Karpas-422 (cell line): ENCODE measurements around the gene ADCY5. TPM values are rescaled to one million over a fixed set of nuclear protein-coding genes. Genes with fewer than 3 reads are reported as not detected.

Experiments used
- DNase-seq: peaks from one replicate; pipeline ENCODE4 v3.0.0-alpha.2; 2015
- H2AFZ ChIP-seq: fragments of 200-600 bp; sonication (generic); 2 replicates; pipeline ENCODE4 v1.6.1; 2014; ENCODE audit warnings: antibody characterized with exemption, low read length, mixed read lengths
- H3K27ac ChIP-seq: fragments of 200-600 bp; sonication (generic); 2 replicates; pipeline ENCODE4 v1.5.1; 2014; ENCODE audit warnings: mild to moderate bottlenecking, low read length, moderate library complexity
- H3K27me3 ChIP-seq: fragments of 200-600 bp; sonication (generic); 2 replicates; pipeline ENCODE4 v1.6.1; 2014; ENCODE audit warnings: low read length, mixed read lengths
- H3K36me3 ChIP-seq: fragments of 200-600 bp; sonication (generic); 2 replicates; pipeline ENCODE4 v1.6.1; 2014; ENCODE audit warnings: low read length, mixed read lengths; ENCODE audit not compliant: insufficient read depth
- H3K4me1 ChIP-seq: fragments of 200-600 bp; sonication (generic); 2 replicates; pipeline ENCODE4 v1.6.1; 2014; ENCODE audit warnings: mild to moderate bottlenecking, low read length, mixed read lengths
- H3K4me2 ChIP-seq: fragments of 200-600 bp; sonication (generic); 2 replicates; pipeline ENCODE4 v1.6.1; 2014; ENCODE audit warnings: low read length, low read depth, mild to moderate bottlenecking; ENCODE audit not compliant: poor library complexity, severe bottlenecking
- H3K4me3 ChIP-seq: fragments of 200-600 bp; sonication (generic); 2 replicates; pipeline ENCODE4 v1.5.1; 2014; ENCODE audit warnings: mild to moderate bottlenecking, antibody characterized with exemption, low read length, mixed read lengths
- H3K79me2 ChIP-seq: fragments of 200-600 bp; sonication (generic); 2 replicates; pipeline ENCODE4 v1.6.1; 2014; ENCODE audit warnings: mild to moderate bottlenecking, low read length, mixed read lengths
- H3K9ac ChIP-seq: fragments of 200-600 bp; sonication (generic); 2 replicates; pipeline ENCODE4 v1.6.0; 2014; ENCODE audit warnings: low read length
- H3K9me2 ChIP-seq: fragments of 200-600 bp; sonication (generic), shearing (Covaris generic); replicated peaks from 2 replicates; pipeline ENCODE4 v1.6.0; 2014; ENCODE audit warnings: mild to moderate bottlenecking, low read length, moderate library complexity; ENCODE audit not compliant: insufficient read depth
- H3K9me3 ChIP-seq: fragments of 300-700, 200-600 bp; sonication (generic); 2 replicates; pipeline ENCODE4 v1.6.1; 2014; ENCODE audit warnings: low read length, mixed read lengths
- H4K20me1 ChIP-seq: fragments of 200-600 bp; sonication (generic); 2 replicates; pipeline ENCODE4 v1.6.1; 2014; ENCODE audit warnings: mild to moderate bottlenecking, antibody characterized with exemption, low read length, low read depth; ENCODE audit not compliant: insufficient read depth
- total RNA-seq: library from RNA; depleted of rRNA; stranded (reverse); fragments of >200 nt; shearing (Covaris generic); gene quantifications from 2 replicates; pipeline ENCODE4 v1.2.3, GENCODE V29; 2014; ENCODE audit warnings: low replicate concordance

Gene ADCY5
- total RNA-seq, 1 experiment from 2014 or later = not detected

DNA sequence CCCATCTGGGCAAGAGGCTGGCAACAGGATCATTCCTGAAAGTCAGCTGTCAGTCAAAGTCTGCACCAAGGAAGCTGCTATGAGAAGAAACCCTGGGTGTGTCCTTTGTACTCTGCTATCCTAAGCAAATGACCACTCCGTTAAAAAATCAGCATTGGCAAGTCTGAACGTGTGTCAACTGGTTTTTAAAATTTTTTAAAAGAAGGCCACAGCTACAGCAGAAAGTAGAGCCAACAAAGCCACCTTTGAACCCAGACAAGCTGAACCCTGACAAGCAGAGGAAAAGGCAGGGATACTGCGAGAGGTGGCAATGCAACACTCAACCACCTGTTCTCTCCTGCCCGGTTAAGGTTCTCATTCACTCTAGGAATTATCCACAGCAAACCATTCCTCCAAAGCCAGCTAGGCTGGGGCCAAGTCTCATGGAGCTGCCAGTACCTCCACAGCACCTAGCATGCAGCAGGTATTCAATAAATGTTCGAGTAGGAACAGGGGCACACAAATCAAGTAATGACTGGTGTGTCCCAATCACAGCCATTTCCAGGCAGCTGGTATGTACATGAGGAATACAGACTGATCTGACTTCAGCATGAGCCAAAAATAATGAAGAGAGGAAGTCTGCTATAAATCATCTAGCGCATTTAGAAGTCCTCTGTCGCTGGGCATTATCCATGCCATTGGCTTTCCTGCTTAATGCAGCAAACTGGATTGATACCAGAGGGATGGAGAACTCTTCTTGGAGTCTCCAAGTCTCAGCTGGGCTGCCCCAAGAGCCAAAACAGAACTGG lies 76.0 kb downstream of the ADCY5 start:
- H3K27ac ChIP-seq = no peak overlapping the region
- DNase-seq = no peak
- no peaks in the 10 kb centered on the region for H3K4me1 ChIP-seq
- H4K20me1 ChIP-seq = no peaks in the 10 kb centered on the region
- H3K9me3 ChIP-seq = no peaks in the 10 kb centered on the region
- no peak overlapping the region for H3K9ac ChIP-seq
- H3K79me2 ChIP-seq = no peaks in the 10 kb centered on the region
- H3K4me2 ChIP-seq = no peak overlapping the region
- no peak overlapping the region for H2AFZ ChIP-seq
- no peaks in the 10 kb centered on the region for H3K9me2 ChIP-seq
- no peak overlapping the region for H3K4me3 ChIP-seq
- no peaks in the 10 kb centered on the region for H3K27me3 ChIP-seq
- no peaks in the 10 kb centered on the region for H3K36me3 ChIP-seq

DNA sequence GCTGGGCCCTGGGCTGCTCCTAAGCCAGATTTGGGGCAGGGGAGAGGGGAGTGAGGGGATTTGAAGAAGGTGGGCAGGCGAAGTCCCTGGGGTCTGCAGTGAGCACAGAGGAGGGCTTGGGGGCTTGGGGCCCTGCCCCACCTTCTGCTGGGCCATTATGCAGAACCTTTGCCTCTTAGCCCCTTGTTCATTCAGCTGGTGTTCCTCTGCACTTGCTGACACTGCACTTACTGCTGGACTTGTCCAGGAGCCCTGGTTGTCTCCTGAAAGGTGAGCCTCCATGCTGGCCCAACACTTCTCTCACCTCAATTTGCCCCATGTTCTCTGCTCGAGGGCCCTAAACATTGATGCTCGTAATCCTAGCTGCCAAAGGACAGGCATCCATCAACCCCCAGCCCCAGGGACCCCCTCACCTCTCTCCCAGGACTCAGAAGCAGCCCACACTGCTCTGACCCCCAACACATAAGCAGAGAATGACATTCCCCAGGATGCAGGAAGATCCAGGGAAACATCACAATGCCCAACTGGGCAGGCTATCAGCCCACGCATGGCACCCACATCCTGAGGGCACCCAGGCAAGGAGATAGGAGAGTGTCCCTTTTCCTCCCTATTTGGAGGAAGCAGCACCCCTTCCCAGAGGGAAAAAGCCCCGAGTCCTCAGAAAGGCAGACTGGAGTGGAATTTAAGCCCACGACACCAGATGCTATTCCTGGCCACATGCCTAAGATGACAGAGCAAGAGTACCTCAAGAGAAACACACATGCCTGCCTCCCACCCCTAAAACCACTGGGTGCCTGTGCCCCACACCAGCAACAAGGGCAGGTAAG lies 76.8 kb downstream of the ADCY5 start:
- Histone ChIP-seq H3K9me2 (no peaks in the 10 kb centered on the region), H3K4me3 (no peak overlapping the region), H3K27me3 (no peaks in the 10 kb centered on the region), H3K27ac (no peak overlapping the region), H3K79me2 (no peaks in the 10 kb centered on the region), H2AFZ (no peak overlapping the region), H3K9me3 (no peaks in the 10 kb centered on the region), H3K36me3 (no peaks in the 10 kb centered on the region), H3K4me1 (no peaks in the 10 kb centered on the region), H3K4me2 (no peak overlapping the region), H3K9ac (no peak overlapping the region), H4K20me1 (no peaks in the 10 kb centered on the region)
- DNase-seq = no peak

DNA sequence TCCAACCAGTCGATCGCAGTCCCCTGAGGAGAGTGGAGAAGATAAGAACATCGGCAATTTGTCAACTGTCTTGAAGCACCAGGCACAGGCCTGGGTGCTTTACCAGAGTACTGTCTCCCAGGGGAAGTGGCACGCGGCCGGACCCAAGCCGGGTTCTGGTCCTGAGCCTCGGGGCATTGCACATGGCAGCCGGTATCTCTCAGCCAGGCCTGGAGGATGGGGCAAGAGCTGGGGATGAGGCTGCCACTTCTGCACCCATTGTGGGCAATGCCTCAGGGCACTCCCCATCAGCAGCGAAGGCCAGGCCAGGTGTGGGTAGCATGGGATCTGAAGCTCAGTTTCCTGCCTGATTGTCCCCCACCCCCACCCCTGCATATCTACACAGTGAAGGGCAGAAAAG lies 77.5 kb downstream of the ADCY5 start:
- Histone ChIP-seq H4K20me1 (no peaks in the 10 kb centered on the region), H2AFZ (no peak overlapping the region), H3K4me2 (no peak overlapping the region), H3K79me2 (no peaks in the 10 kb centered on the region), H3K9ac (no peak overlapping the region), H3K9me2 (no peaks in the 10 kb centered on the region), H3K27ac (no peak overlapping the region), H3K36me3 (no peaks in the 10 kb centered on the region), H3K27me3 (no peaks in the 10 kb centered on the region), H3K4me3 (no peak overlapping the region), H3K4me1 (no peaks in the 10 kb centered on the region), H3K9me3 (no peaks in the 10 kb centered on the region)
- no peak for DNase-seq

DNA sequence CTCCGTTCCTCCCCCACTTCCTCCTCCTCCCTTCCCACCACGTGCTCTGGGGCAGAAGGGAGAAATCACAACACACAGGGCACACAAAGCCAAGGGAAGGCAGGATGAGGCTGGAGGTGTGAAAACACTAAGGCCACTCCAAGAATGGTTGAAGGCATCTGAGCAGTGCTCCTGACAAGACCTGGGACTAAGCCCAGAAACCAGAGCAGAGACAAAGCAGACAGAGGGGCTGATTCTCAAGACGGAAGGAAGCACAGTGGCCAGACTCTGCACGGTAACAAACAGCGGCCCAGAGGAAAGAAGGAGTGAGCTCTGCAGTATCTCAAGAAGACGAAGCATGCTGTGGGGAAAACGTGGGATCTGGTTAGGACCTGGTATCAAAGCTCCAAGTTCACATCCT lies 78.1 kb downstream of the ADCY5 start:
- no peaks in the 10 kb centered on the region for H3K4me1 ChIP-seq
- H2AFZ ChIP-seq = no peak overlapping the region
- no peaks in the 10 kb centered on the region for H4K20me1 ChIP-seq
- no peak for DNase-seq
- no peaks in the 10 kb centered on the region for H3K9me2 ChIP-seq
- H3K4me2 ChIP-seq = no peak overlapping the region
- no peak overlapping the region for H3K4me3 ChIP-seq
- H3K9ac ChIP-seq = no peak overlapping the region
- no peaks in the 10 kb centered on the region for H3K36me3 ChIP-seq
- no peaks in the 10 kb centered on the region for H3K79me2 ChIP-seq
- H3K9me3 ChIP-seq = no peaks in the 10 kb centered on the region
- H3K27ac ChIP-seq = no peak overlapping the region
- no peaks in the 10 kb centered on the region for H3K27me3 ChIP-seq

DNA sequence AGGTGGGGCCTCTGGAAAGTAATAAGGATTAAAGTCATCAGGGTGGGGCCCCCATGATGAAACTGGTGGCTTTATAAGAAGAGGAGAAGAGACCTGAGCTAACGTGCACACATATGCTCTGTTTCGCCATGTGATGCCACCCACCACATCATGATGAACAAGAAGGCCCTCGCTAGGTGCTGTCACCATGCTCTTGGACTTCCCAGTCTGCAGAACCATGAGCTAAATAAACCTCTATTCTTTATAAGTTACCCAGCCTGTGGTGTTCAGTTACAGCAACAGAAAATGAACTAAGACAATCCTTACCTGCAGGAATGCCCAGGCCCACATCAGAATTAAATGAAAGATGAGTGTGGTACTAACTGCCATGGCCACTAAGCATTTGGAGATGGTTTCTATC lies 79.8 kb downstream of the ADCY5 start:
- no peaks in the 10 kb centered on the region for H3K9me3 ChIP-seq
- no peak overlapping the region for H3K4me3 ChIP-seq
- H3K79me2 ChIP-seq = no peaks in the 10 kb centered on the region
- H3K36me3 ChIP-seq = no peaks in the 10 kb centered on the region
- no peak overlapping the region for H3K9ac ChIP-seq
- no peak for DNase-seq
- H3K9me2 ChIP-seq = no peaks in the 10 kb centered on the region
- no peak overlapping the region for H3K4me2 ChIP-seq
- no peaks in the 10 kb centered on the region for H3K27me3 ChIP-seq
- H3K27ac ChIP-seq = no peak overlapping the region
- no peaks in the 10 kb centered on the region for H3K4me1 ChIP-seq
- no peak overlapping the region for H2AFZ ChIP-seq
- H4K20me1 ChIP-seq = no peaks in the 10 kb centered on the region

DNA sequence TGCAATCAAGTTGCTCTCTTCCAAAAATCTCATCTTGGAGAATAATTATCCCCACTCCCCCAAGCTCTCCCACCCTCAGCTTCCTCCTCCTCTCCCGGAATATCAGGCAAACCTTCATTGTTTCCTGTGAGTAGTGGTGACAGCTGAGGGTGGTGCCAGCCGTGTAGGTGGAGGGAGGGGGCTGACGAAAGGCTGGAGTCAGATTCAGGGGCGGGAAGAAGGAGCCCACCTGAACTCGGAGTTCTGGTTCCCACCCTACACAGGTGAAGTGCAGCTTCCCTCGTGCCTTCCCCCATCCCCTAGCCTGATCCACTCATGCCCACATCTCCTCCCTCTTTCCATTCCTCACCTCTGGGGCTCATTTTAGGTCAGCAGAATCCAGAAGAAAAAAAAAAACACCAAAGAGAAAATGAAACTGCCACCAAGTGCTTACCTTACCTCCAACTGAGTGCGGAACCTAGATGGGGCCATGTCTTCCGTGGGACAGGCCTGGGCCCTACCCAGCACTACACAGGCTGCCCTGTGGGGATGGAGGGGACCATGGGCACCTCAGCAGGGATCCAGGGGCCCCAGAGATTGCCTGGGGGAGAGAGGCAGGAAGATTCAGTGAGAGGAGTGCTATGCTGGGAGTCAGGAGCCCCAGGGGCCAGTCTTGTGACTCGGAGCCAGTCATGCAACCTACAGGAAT lies 81.3 kb downstream of the ADCY5 start:
- Histone ChIP-seq H3K9me2 (no peaks in the 10 kb centered on the region), H4K20me1 (no peaks in the 10 kb centered on the region), H3K4me3 (no peak overlapping the region), H3K27ac (no peak overlapping the region), H3K4me2 (no peak overlapping the region), H3K36me3 (no peaks in the 10 kb centered on the region), H2AFZ (no peak overlapping the region), H3K9ac (no peak overlapping the region), H3K27me3 (no peaks in the 10 kb centered on the region), H3K4me1 (no peaks in the 10 kb centered on the region), H3K9me3 (no peaks in the 10 kb centered on the region), H3K79me2 (no peaks in the 10 kb centered on the region)
- DNase-seq = no peak

DNA sequence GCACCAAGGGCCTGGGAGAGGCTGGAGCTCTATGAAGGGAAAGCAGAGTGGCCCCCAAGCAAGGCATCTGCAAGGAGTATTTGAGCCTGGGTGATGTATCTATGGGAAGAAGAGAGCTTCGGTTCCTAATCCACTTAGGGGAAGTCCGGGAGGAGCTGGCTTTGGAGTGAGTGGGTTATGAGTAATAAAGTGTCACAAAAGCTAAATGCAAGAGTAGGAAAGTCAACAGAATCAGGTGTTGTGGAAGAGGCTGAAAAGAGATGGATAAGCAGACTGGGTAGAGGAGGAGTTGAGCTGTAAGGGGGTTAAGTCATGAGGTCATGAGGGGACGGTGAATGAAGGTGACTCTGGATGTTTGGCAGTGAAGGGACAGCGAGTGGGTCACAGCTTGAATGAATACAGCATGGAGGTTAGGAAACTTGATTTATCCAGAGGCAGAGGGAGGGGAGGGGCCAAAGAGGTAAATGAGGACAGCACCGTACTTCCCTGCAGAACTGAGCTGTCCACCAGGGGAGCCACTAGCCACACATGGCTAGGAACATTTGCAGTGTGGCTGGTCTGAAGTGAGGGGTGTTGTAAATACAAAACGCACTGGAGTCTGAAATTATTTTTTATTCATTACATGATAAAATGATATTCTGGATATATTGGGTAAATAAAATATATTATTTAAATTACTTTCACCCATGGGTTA lies 83.3 kb downstream of the ADCY5 start:
- Histone ChIP-seq H4K20me1 (no peaks in the 10 kb centered on the region), H3K4me1 (no peaks in the 10 kb centered on the region), H3K9me3 (no peaks in the 10 kb centered on the region), H2AFZ (no peak overlapping the region), H3K9me2 (no peaks in the 10 kb centered on the region), H3K36me3 (no peaks in the 10 kb centered on the region), H3K27ac (no peak overlapping the region), H3K4me2 (no peak overlapping the region), H3K27me3 (no peaks in the 10 kb centered on the region), H3K79me2 (no peaks in the 10 kb centered on the region), H3K9ac (no peak overlapping the region), H3K4me3 (no peak overlapping the region)
- DNase-seq = peak; percentile 61

DNA sequence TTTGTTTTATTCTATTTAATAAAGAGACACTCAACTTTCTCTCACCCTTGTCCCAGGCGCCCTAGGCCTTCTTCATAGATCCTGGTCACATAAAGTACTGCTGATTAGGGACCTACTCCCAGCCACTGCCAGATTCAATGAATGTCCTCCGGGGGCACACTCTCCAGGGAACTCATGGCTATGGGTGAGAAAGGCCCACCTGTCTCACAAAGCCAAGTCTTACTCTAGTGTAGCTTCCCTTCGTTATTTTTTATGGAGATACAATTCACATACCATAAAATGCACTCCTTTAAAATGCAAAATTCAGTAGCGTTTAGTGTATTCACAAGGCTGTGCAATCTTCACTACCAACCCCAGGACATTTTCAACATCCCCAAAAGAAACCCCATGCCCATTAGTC lies 87.8 kb downstream of the ADCY5 start:
- Histone ChIP-seq H3K9me2 (no peaks in the 10 kb centered on the region), H4K20me1 (no peaks in the 10 kb centered on the region), H3K27ac (no peak overlapping the region), H2AFZ (no peak overlapping the region), H3K4me1 (no peaks in the 10 kb centered on the region), H3K9me3 (no peaks in the 10 kb centered on the region), H3K79me2 (no peaks in the 10 kb centered on the region), H3K36me3 (no peaks in the 10 kb centered on the region), H3K9ac (no peak overlapping the region), H3K4me3 (no peak overlapping the region), H3K4me2 (no peak overlapping the region), H3K27me3 (no peaks in the 10 kb centered on the region)
- DNase-seq = no peak
